Smooth muscle cell (in vitro differentiated cells): Measurements from ENCODE around the gene SRPRB. TPM values are rescaled to one million over a fixed set of nuclear protein-coding genes. Genes with fewer than 3 reads are reported as not detected.

Source experiments
- DNase-seq: peaks from one replicate; lab custom pipeline; 2025; ENCODE audit not compliant: unreplicated experiment; lab: John Stamatoyannopoulos, UW
- H2AFZ ChIP-seq: fragments of 200-600 bp; sonication (generic); 2 replicates; pipeline ENCODE4 v1.6.0; 2016; ENCODE audit warnings: antibody characterized with exemption, low read depth, mild to moderate bottlenecking
- H3F3A ChIP-seq: fragments of 200-600 bp; sonication (generic); 2 replicates; pipeline ENCODE4 v1.6.0; 2017; ENCODE audit warnings: antibody characterized with exemption, low read depth
- H3K27ac ChIP-seq: fragments of 200-600 bp; sonication (generic); 2 replicates; pipeline ENCODE4 v1.5.1; 2016; ENCODE audit warnings: low read depth, mild to moderate bottlenecking
- H3K27me3 ChIP-seq: fragments of 200-600 bp; sonication (generic); 2 replicates; pipeline ENCODE4 v1.6.1; 2016; ENCODE audit warnings: low read depth, mild to moderate bottlenecking
- H3K36me3 ChIP-seq: fragments of 200-600 bp; sonication (generic); 2 replicates; pipeline ENCODE4 v1.5.1; 2016; ENCODE audit warnings: low read depth
- H3K4me1 ChIP-seq: fragments of 200-600 bp; sonication (generic); 2 replicates; pipeline ENCODE4 v1.5.1; 2016; ENCODE audit warnings: low read depth
- H3K4me2 ChIP-seq: fragments of 200-600 bp; sonication (generic); 2 replicates; pipeline ENCODE4 v1.6.0; 2016; ENCODE audit warnings: mild to moderate bottlenecking
- H3K4me3 ChIP-seq: fragments of 200-600 bp; sonication (generic); 2 replicates; pipeline ENCODE4 v1.5.1; 2016; ENCODE audit warnings: mild to moderate bottlenecking
- H3K79me2 ChIP-seq: fragments of 200-600 bp; sonication (generic); 2 replicates; pipeline ENCODE4 v1.6.0; 2016; ENCODE audit warnings: low read depth, mild to moderate bottlenecking
- H3K9ac ChIP-seq: fragments of 200-600 bp; sonication (generic); 2 replicates; pipeline ENCODE4 v1.6.0; 2016; ENCODE audit warnings: low read depth
- H3K9me3 ChIP-seq: fragments of 200-600 bp; sonication (generic); replicated peaks from 2 replicates; pipeline ENCODE4 v1.5.1; 2016; ENCODE audit warnings: low read depth
- H4K20me1 ChIP-seq: fragments of 200-600 bp; sonication (generic); 2 replicates; pipeline ENCODE4 v1.6.0; 2016; ENCODE audit warnings: low read depth
- WGBS: methylation state at CpG from one replicate; pipeline ENCODE4 v1.1.7; 2016; ENCODE audit warnings: low lambda C conversion rate; 5-methylcytosine and 5-hydroxymethylcytosine counted together
- polyA plus RNA-seq: library from polyadenylated mRNA; unstranded; fragments of >200 nt; fragmentation: Nextera tagmentation; extraction: Ambion mirVana; gene quantifications from 2 replicates; pipeline ENCODE4 v1.2.1, GENCODE V29; 2016
- total RNA-seq: library from RNA; depleted of rRNA; stranded (reverse); fragments of >200 nt; gene quantifications from 2 replicates; pipeline ENCODE4 v1.2.3, GENCODE V29; 2014
- TF ChIP-seq, protein P1 (sequence below): fragments of 200-600 bp; sonication (generic); IDR thresholded peaks from 2 replicates; pipeline ENCODE4 v1.5.1; 2017; ENCODE audit warnings: borderline replicate concordance, mild to moderate bottlenecking, antibody characterized with exemption; ENCODE audit not compliant: insufficient read depth, poor library complexity, severe bottlenecking

The SRPRB gene
- total and polyA plus RNA-seq, 2 experiments from 2014 or later: 59.3 to 78.9 TPM

DNA sequence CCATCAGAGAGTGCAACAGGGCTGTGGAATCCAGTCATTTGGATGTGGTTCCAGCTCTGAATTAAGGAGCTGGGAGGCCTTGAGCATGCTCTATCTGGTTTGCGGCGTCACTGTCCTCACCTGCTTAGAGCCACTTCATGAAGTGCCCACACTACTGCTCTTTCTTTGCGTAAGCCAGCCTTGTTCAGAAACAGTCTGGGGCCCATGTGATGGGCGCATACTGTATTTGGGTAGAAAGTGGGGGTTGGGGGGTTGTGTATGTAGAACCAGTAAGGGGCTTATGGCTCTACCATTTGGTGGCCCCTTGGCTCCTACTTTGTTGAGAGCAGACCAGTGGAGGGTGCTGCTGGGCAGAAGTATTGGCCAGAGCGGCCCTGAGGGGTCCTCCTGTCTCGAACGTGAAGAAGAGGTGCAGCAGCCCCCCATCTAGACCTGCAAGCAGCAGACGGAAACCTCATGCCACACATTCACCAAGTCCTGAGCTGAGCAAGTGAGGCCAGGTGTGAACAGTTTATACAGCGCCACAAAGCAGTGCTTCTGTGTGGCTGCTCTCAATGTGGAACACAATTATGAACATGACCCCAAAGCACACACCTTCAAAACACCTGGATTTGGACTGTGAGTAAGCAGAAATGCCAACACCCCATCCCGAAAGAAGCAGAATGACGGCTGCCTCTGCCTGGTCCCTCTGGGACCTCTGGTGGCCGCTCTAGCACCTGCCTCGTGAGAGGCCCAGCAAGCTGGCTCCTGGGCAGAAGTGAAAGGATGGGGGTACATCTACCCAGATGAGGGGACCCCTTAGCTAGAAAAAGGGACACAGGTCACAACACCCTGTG is 26.6 kb downstream of the SRPRB start:
- no peak overlapping the region for H3K9ac ChIP-seq
- H3K36me3 ChIP-seq: no peaks in the 10 kb centered on the region
- DNase-seq: no peak
- no peaks in the 10 kb centered on the region for H3K79me2 ChIP-seq
- no peak overlapping the region for H2AFZ ChIP-seq
- H3K27me3 ChIP-seq: no peaks in the 10 kb centered on the region
- no peak overlapping the region for H3K4me2 ChIP-seq
- no peaks in the 10 kb centered on the region for H3F3A ChIP-seq
- TF ChIP-seq, protein P1, sequence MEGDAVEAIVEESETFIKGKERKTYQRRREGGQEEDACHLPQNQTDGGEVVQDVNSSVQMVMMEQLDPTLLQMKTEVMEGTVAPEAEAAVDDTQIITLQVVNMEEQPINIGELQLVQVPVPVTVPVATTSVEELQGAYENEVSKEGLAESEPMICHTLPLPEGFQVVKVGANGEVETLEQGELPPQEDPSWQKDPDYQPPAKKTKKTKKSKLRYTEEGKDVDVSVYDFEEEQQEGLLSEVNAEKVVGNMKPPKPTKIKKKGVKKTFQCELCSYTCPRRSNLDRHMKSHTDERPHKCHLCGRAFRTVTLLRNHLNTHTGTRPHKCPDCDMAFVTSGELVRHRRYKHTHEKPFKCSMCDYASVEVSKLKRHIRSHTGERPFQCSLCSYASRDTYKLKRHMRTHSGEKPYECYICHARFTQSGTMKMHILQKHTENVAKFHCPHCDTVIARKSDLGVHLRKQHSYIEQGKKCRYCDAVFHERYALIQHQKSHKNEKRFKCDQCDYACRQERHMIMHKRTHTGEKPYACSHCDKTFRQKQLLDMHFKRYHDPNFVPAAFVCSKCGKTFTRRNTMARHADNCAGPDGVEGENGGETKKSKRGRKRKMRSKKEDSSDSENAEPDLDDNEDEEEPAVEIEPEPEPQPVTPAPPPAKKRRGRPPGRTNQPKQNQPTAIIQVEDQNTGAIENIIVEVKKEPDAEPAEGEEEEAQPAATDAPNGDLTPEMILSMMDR: no peak
- no peaks in the 10 kb centered on the region for H3K4me1 ChIP-seq
- H3K27ac ChIP-seq: no peak overlapping the region
- no peaks in the 10 kb centered on the region for H4K20me1 ChIP-seq
- 71% methylated on average over 13 of the region's 13 CpGs for WGBS
- H3K4me3 ChIP-seq: no peak overlapping the region
- no peaks in the 10 kb centered on the region for H3K9me3 ChIP-seq

DNA sequence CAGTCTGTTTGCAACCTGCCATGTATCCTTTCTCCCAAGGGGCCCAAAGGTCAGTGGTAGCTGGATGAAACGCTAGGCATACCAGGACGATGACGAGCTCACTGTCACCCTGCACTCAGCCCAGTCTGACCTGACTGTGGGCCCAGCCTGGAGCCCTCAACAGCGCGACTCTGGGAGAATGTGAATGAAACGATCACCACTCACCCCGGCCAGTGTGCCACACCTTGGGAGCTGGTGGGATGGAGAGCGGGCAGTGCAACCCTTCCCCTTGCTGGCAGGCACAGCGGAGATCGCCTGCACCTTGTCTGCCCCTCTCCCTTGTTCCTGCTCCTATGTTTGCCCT is 27.2 kb downstream of the SRPRB start:
- DNase-seq: no peak
- H3K79me2 ChIP-seq: no peaks in the 10 kb centered on the region
- no peak overlapping the region for H3K27ac ChIP-seq
- 91% methylated on average over 10 of the region's 10 CpGs for WGBS
- no peaks in the 10 kb centered on the region for H3K4me1 ChIP-seq
- H3K27me3 ChIP-seq: no peaks in the 10 kb centered on the region
- H3K9me3 ChIP-seq: no peaks in the 10 kb centered on the region
- H2AFZ ChIP-seq: no peak overlapping the region
- no peaks in the 10 kb centered on the region for H4K20me1 ChIP-seq
- H3K4me2 ChIP-seq: no peak overlapping the region
- no peak overlapping the region for H3K9ac ChIP-seq
- TF ChIP-seq, protein P1: no peak
- no peaks in the 10 kb centered on the region for H3F3A ChIP-seq
- no peak overlapping the region for H3K4me3 ChIP-seq
- H3K36me3 ChIP-seq: no peaks in the 10 kb centered on the region

DNA sequence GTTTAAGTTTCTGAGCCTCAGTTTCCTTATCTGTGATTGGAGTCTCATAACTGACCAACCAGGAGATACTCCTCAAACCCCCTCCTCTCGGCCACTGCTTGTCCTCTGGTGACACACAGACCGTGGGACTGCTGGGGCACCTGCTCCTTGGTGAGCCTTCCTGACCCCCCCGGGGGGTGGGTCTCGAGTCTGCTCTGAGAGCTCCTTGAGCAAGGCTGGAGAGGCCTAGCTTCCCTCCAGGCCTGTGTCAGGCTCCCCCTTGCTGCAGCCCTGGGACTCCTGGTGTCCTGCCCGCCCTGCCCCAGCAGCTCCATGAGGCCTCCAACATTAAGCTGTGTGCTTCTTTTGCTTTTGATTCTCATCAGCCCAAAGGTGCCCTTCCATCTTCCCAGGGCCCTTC is 27.7 kb downstream of the SRPRB start:
- Histone ChIP-seq H3K27ac (no peak overlapping the region), H3K4me1 (no peaks in the 10 kb centered on the region), H4K20me1 (no peaks in the 10 kb centered on the region), H3F3A (no peaks in the 10 kb centered on the region), H3K9ac (no peak overlapping the region), H3K4me3 (no peak overlapping the region), H3K9me3 (no peaks in the 10 kb centered on the region), H3K79me2 (no peaks in the 10 kb centered on the region), H3K27me3 (no peaks in the 10 kb centered on the region), H3K4me2 (no peak overlapping the region), H2AFZ (no peak overlapping the region), H3K36me3 (no peaks in the 10 kb centered on the region)
- no peak for DNase-seq
- WGBS: 93% methylated on average over 5 of the region's 5 CpGs
- TF ChIP-seq, protein P1: no peak
